Glutamatergic neuron (in vitro differentiated cells): ENCODE data around the gene AP2B1. TPM values are rescaled to one million over a fixed set of nuclear protein-coding genes. Genes with fewer than 3 reads are reported as not detected.

Source experiments
- DNase-seq: peaks from one replicate; pipeline ENCODE4 v3.0.0; 2022
- H3K27ac Mint-ChIP-seq: one replicate; pipeline ENCODE4 v1.8.0; 2020; ENCODE audit warnings: mild to moderate bottlenecking, mixed read lengths, inconsistent platforms; ENCODE audit not compliant: unreplicated experiment
- H3K27me3 Mint-ChIP-seq: one replicate; pipeline ENCODE4 v1.8.0; 2020; ENCODE audit warnings: mild to moderate bottlenecking, moderate library complexity, mixed read lengths, inconsistent platforms; ENCODE audit not compliant: unreplicated experiment
- H3K36me3 Mint-ChIP-seq: one replicate; pipeline ENCODE4 v1.8.0; 2020; ENCODE audit warnings: mild to moderate bottlenecking, mixed read lengths, inconsistent platforms; ENCODE audit not compliant: unreplicated experiment
- H3K4me1 Mint-ChIP-seq: one replicate; pipeline ENCODE4 v1.8.0; 2020; ENCODE audit warnings: mild to moderate bottlenecking, low read depth, mixed read lengths, inconsistent platforms; ENCODE audit not compliant: unreplicated experiment
- H3K4me3 Mint-ChIP-seq: one replicate; pipeline ENCODE4 v1.8.0; 2020; ENCODE audit warnings: mild to moderate bottlenecking, mixed read lengths, inconsistent platforms; ENCODE audit not compliant: unreplicated experiment
- H3K9me3 Mint-ChIP-seq: one replicate; pipeline ENCODE4 v1.8.0; 2020; ENCODE audit warnings: mild to moderate bottlenecking, moderate library complexity, mixed read lengths, inconsistent platforms; ENCODE audit not compliant: unreplicated experiment
- CTCF ChIP-seq: fragments of 200-600 bp; sonication (generic); IDR thresholded peaks from one replicate; pipeline ENCODE4 v1.5.0; 2021; ENCODE audit not compliant: partially characterized antibody, unreplicated experiment
- total RNA-seq: library from RNA; stranded (reverse); fragmentation: NEBNext Ultra II Directional; extraction: Animal tissue kit (Norgen Biotek cat#: 25700); gene quantifications from one replicate; pipeline ENCODE4 v1.2.1, GENCODE V29; 2021; ENCODE audit not compliant: unreplicated experiment

The AP2B1 gene
- total RNA-seq, 1 donor from 2014 or later = 316 TPM

DNA sequence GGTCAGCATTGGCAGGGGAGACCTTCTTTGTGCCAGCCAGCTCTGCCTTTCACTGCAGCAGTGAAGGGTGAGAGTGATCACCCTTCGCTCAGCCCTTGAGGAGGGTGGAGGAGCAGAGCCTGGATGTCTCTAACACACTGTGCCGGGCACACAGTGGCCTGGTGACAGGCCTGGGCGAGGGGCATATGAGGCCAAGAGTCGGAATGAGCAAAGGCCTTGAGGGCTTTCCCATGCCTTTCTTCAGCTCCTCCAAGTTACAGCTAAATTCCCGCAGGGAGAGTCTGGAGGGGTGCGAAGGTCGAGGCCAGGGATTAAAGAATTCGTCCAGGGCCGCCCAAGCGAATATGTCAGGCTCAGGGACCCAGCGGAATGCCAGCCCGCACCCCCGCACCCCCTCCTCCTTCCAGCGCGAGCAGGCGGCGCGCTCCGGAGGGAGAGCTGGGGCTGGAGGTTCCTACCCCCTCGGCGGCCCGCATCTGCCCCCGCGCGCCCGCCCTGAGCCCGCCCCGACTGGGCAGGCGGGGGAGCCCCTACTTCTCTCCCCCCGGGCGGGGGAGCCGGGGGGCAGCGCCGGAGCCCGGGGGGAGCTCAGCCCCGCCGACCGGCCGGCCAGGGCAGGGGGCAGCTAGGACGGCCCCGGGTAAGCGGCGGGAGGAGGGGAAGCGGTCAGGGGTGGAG is 144.3 kb downstream of the AP2B1 start, which contains the start of gene RASL10B:
Gene RASL10B (plus strand): TSS at position 401 of the 678 bp plus-strand sequence. CDS start 3,546 bp downstream, outside the sequence.
- Mint-ChIP-seq H3K4me1 (peaks cover 5% of the 10 kb centered on the region), H3K9me3 (peaks cover 6% of the 10 kb centered on the region), H3K36me3 (no peaks in the 10 kb centered on the region), H3K4me3 (peak within 1 kb of the TSS; percentile 80), H3K27me3 (peaks cover 1% of the 10 kb centered on the region), H3K27ac (no peak within 1 kb of the TSS)
- peak; percentile 86 for DNase-seq
- TF ChIP-seq CTCF = no peak

- H3K4me1 Mint-ChIP-seq = peaks cover 5% of the 10 kb centered on the region
- TF ChIP-seq CTCF = no peak
- H3K27ac Mint-ChIP-seq = no peak overlapping the region
- DNase-seq = no peak
- H3K4me3 Mint-ChIP-seq = peak overlapping the region; percentile 80
- peaks cover 1% of the 10 kb centered on the region for H3K27me3 Mint-ChIP-seq
- peaks cover 6% of the 10 kb centered on the region for H3K9me3 Mint-ChIP-seq
- H3K36me3 Mint-ChIP-seq = no peaks in the 10 kb centered on the region
Observed at GRCh38 chr17:35731917-35732805, 145.0 kb downstream of the AP2B1 start.

DNA sequence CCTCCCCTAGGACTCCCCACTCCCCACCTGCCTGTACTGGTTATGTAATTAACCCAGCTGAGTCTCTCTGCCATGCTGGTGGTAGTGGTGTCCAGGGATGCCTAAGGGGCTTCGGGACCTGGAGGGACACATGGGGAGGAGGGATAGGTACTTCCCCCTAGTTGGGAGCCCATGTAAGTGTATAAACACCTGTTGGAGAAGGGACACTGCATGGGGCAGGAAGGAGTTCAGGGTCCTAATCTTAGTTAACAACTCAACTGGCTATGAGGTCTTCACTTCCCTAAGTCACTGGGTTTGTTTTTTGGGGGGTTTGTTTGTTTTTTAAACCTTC is 145.6 kb downstream of the AP2B1 start:
- no peaks in the 10 kb centered on the region for H3K36me3 Mint-ChIP-seq
- peaks cover 5% of the 10 kb centered on the region for H3K4me1 Mint-ChIP-seq
- no peak for TF ChIP-seq CTCF
- no peak for DNase-seq
- H3K27ac Mint-ChIP-seq = no peak overlapping the region
- peaks cover 4% of the 10 kb centered on the region for H3K9me3 Mint-ChIP-seq
- H3K27me3 Mint-ChIP-seq = peaks cover 1% of the 10 kb centered on the region
- peak overlapping the region; percentile 80 for H3K4me3 Mint-ChIP-seq

- no peak for DNase-seq
- peaks cover 4% of the 10 kb centered on the region for H3K9me3 Mint-ChIP-seq
- H3K27me3 Mint-ChIP-seq = peaks cover 1% of the 10 kb centered on the region
- TF ChIP-seq CTCF = no peak
- H3K27ac Mint-ChIP-seq = no peak overlapping the region
- peaks cover 5% of the 10 kb centered on the region for H3K4me1 Mint-ChIP-seq
- H3K36me3 Mint-ChIP-seq = no peaks in the 10 kb centered on the region
- no peak overlapping the region for H3K4me3 Mint-ChIP-seq
Observed at GRCh38 chr17:35733366-35733765, 146.2 kb downstream of the AP2B1 start.

DNA sequence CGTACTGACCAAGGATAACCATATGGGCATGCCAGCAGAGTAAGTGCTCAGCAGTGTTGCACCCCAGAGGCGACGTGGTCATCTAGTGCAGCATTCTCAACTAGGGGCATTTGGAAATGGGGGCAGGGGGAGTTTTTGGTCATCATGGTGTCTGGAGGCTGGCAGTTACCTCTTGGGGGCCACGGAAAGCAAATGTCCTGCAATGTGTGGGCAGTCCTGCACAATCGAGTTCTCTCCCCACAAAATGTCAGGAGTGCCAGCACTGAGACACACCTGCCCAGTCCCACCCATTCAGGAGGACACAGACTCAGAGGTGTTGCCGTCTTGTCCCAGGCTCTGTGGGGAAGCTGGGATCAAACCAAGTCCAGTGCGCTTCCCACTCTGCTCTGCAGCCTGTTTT is 147.3 kb downstream of the AP2B1 start:
- no peak overlapping the region for H3K27ac Mint-ChIP-seq
- no peaks in the 10 kb centered on the region for H3K36me3 Mint-ChIP-seq
- no peak for TF ChIP-seq CTCF
- H3K27me3 Mint-ChIP-seq = peaks cover 2% of the 10 kb centered on the region
- no peak for DNase-seq
- peaks cover 4% of the 10 kb centered on the region for H3K9me3 Mint-ChIP-seq
- peaks cover 5% of the 10 kb centered on the region for H3K4me1 Mint-ChIP-seq
- H3K4me3 Mint-ChIP-seq = no peak overlapping the region
